ENCODE data around the gene NKD2. TPM values are rescaled to one million over a fixed set of nuclear protein-coding genes. Genes with fewer than 3 reads are reported as not detected.

The NKD2 gene
- total and polyA plus RNA-seq, 2 experiments from 2014 or later: 9.0 to 11.9 TPM

DNA sequence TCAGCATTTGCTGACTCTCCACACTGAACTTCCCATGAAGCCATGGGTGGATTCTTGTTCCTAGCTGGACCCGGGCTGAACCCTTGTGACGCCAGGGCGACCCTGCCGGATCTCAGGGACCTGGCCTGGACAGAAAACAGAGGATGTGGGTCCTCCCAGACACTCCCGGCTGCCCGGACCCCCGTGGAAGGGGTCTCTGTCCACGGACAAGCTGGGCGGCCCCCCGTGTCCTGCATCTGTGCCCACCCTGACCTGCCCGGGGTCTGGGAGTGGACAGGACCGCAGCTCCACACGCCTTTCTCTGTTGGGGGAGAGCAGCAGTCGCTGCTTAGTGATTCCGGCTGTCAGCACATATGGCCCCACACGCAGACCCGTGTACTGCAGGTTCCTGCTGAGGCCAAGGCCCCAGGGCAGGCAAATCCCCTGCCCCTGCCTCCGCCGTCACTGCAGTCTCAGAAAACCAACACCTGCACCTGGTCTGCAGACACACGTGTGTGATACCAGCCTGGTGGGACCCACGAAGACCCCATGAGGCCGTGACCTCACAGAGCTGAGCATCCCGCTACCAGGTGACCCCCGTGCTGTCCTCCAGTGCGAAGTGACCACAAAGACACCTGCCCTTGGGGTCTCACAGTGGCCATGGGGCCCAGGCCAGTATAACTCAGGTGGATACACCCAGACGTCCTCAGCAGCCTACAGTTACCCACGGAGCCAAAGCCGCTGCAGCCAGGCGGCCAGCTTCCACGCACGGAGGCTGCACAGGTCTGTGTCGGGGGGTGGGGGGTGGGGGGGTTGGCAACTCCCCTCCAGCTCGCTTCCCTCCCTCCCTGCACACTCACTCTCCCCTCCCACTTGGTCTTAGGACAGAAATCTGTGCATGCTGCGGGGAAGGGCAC, 50.6 kb downstream of the NKD2 start:
- Mint-ChIP-seq H3K4me1 (no peaks in the 10 kb centered on the region), H3K27me3 (ENCODE audit: insufficient read depth, low read depth, poor library complexity) (peaks cover 2% of the 10 kb centered on the region), H3K4me3 (no peak overlapping the region), H3K36me3 (ENCODE audit: low read depth) (peaks cover 19% of the 10 kb centered on the region), H3K9me3 (no peaks in the 10 kb centered on the region), H3K27ac (no peak overlapping the region; the same call in 1 of the 2 replicates)
- TF ChIP-seq, protein P1, sequence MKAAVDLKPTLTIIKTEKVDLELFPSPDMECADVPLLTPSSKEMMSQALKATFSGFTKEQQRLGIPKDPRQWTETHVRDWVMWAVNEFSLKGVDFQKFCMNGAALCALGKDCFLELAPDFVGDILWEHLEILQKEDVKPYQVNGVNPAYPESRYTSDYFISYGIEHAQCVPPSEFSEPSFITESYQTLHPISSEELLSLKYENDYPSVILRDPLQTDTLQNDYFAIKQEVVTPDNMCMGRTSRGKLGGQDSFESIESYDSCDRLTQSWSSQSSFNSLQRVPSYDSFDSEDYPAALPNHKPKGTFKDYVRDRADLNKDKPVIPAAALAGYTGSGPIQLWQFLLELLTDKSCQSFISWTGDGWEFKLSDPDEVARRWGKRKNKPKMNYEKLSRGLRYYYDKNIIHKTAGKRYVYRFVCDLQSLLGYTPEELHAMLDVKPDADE (IDR thresholded peaks at IDR 0.05): no peak
- no peak for TF ChIP-seq NANOG (IDR thresholded peaks at IDR 0.05; ENCODE audit: borderline replicate concordance)
- Histone ChIP-seq H3K27ac (ENCODE audit: low read depth) (no peak overlapping the region), H3K9me2 (ENCODE audit: insufficient read depth) (no peaks in the 10 kb centered on the region), H3K4me3 (no peak overlapping the region), H3K27me3 (ENCODE audit: insufficient read depth) (no peaks in the 10 kb centered on the region), H3K79me2 (replicated peaks; ENCODE audit: insufficient read depth) (no peaks in the 10 kb centered on the region), H3K4me2 (no peak overlapping the region), H3K4me1 (ENCODE audit: insufficient read depth) (no peaks in the 10 kb centered on the region), H3K36me3 (ENCODE audit: insufficient read depth) (no peaks in the 10 kb centered on the region), H2AFZ (no peak overlapping the region), H3F3A (replicated peaks; ENCODE audit: low read depth) (no peaks in the 10 kb centered on the region), H4K20me1 (replicated peaks; ENCODE audit: insufficient read depth) (no peaks in the 10 kb centered on the region; the same call in 1 of the 2 replicates)
- DNase-seq (ENCODE audit: low spot score) (no peak), ATAC-seq (no peak)

DNA sequence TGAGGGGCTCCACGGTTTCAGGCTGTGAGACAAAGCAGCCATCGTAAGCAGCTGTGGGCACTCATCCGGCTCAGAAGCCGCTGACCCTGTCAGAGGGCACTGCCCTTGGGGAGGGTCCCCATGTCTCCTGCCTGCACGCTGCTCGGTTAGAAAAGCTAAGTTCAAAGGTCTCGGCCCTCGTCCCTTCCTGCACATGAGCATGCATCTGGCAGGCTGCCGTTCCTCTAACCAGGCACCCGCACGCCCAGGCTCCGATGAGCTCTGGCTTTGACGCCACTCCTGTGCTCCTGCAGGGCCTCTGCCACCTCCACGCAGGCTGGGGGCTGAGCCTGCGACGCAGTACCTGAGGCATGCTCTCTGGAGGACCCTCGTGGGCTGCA, 51.3 kb downstream of the NKD2 start:
- Histone ChIP-seq H2AFZ (no peak overlapping the region), H3K9me2 (ENCODE audit: insufficient read depth) (no peaks in the 10 kb centered on the region), H3K36me3 (ENCODE audit: insufficient read depth) (no peaks in the 10 kb centered on the region), H3F3A (replicated peaks; ENCODE audit: low read depth) (no peaks in the 10 kb centered on the region), H3K79me2 (replicated peaks; ENCODE audit: insufficient read depth) (no peaks in the 10 kb centered on the region), H4K20me1 (replicated peaks; ENCODE audit: insufficient read depth) (no peaks in the 10 kb centered on the region; the same call in 1 of the 2 replicates), H3K27me3 (ENCODE audit: insufficient read depth) (no peaks in the 10 kb centered on the region), H3K4me2 (no peak overlapping the region), H3K27ac (ENCODE audit: low read depth) (no peak overlapping the region), H3K4me3 (no peak overlapping the region), H3K4me1 (ENCODE audit: insufficient read depth) (no peaks in the 10 kb centered on the region)
- H3K4me1 Mint-ChIP-seq: no peaks in the 10 kb centered on the region
- TF ChIP-seq EZH2 (IDR thresholded peaks at IDR 0.05; ENCODE audit: low read depth, unreplicated experiment) (no peak), EZH2phosphoT487 (IDR thresholded peaks at IDR 0.05; ENCODE audit: unreplicated experiment) (no peak), JUNB (IDR thresholded peaks at IDR 0.05; ENCODE audit: unreplicated experiment) (no peak), ZNF331 (CRISPR knock-in tag; IDR thresholded peaks at IDR 0.05; ENCODE audit: low read depth) (no peak), POLR2AphosphoS5 (IDR thresholded peaks at IDR 0.05; ENCODE audit: low read depth) (no peak), NANOG (IDR thresholded peaks at IDR 0.05; ENCODE audit: borderline replicate concordance) (no peak), STAT1 (IDR thresholded peaks at IDR 0.05; ENCODE audit: unreplicated experiment) (no peak), CREB1 (CRISPR knock-in tag; IDR thresholded peaks at IDR 0.05; ENCODE audit: low read depth) (no peak)
- TF ChIP-seq, protein P2, sequence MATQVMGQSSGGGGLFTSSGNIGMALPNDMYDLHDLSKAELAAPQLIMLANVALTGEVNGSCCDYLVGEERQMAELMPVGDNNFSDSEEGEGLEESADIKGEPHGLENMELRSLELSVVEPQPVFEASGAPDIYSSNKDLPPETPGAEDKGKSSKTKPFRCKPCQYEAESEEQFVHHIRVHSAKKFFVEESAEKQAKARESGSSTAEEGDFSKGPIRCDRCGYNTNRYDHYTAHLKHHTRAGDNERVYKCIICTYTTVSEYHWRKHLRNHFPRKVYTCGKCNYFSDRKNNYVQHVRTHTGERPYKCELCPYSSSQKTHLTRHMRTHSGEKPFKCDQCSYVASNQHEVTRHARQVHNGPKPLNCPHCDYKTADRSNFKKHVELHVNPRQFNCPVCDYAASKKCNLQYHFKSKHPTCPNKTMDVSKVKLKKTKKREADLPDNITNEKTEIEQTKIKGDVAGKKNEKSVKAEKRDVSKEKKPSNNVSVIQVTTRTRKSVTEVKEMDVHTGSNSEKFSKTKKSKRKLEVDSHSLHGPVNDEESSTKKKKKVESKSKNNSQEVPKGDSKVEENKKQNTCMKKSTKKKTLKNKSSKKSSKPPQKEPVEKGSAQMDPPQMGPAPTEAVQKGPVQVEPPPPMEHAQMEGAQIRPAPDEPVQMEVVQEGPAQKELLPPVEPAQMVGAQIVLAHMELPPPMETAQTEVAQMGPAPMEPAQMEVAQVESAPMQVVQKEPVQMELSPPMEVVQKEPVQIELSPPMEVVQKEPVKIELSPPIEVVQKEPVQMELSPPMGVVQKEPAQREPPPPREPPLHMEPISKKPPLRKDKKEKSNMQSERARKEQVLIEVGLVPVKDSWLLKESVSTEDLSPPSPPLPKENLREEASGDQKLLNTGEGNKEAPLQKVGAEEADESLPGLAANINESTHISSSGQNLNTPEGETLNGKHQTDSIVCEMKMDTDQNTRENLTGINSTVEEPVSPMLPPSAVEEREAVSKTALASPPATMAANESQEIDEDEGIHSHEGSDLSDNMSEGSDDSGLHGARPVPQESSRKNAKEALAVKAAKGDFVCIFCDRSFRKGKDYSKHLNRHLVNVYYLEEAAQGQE (IDR thresholded peaks at IDR 0.05; ENCODE audit: unreplicated experiment): no peak
- no peak for DNase-seq (ENCODE audit: low spot score)
- no peak for ATAC-seq
- H3K27ac Mint-ChIP-seq: no peak overlapping the region
- no peaks in the 10 kb centered on the region for H3K9me3 Mint-ChIP-seq
- peaks cover 21% of the 10 kb centered on the region for H3K36me3 Mint-ChIP-seq (ENCODE audit: low read depth)
- no peak overlapping the region for H3K4me3 Mint-ChIP-seq
- H3K27me3 Mint-ChIP-seq (ENCODE audit: insufficient read depth, low read depth, poor library complexity): peaks cover 2% of the 10 kb centered on the region

Measured in GM23338 (cell line).